Activated CD8-positive, alpha-beta T cell treated with anti-CD3 and anti-CD28 coated beads for 36 hours (primary cell): ENCODE data around the gene PRKG1. TPM values are rescaled to one million over a fixed set of nuclear protein-coding genes. Genes with fewer than 3 reads are reported as not detected.

Source experiments
- ATAC-seq: fragments of 200-7000 bp; cut with Tn5 transposase; one replicate; pipeline ENCODE4 v1.10.0; 2021; ENCODE audit warnings: mild to moderate bottlenecking, moderate library complexity
- CTCF ChIA-PET: fragments of 350-600 bp; sonication (Branson Sonifier 250); formaldehyde crosslinking; loops from one replicate; lab custom pipeline; 2021; ENCODE audit warnings: antibody characterized with exemption; lab: Charles Lee
- POLR2A ChIA-PET: fragments of 350-600 bp; sonication (Branson Sonifier 250); formaldehyde crosslinking; loops from one replicate; lab custom pipeline; 2021; ENCODE audit warnings: antibody characterized with exemption; lab: Charles Lee
- DNase-seq: peaks from one replicate; pipeline ENCODE4 v3.0.0-alpha.2; 2020
- H3K27ac Mint-ChIP-seq: one replicate; pipeline ENCODE4 v1.8.0; 2021; ENCODE audit warnings: mild to moderate bottlenecking, mixed read lengths
- H3K27me3 Mint-ChIP-seq: one replicate; pipeline ENCODE4 v1.8.0; 2021; ENCODE audit warnings: mixed read lengths
- H3K36me3 Mint-ChIP-seq: one replicate; pipeline ENCODE4 v1.8.0; 2021; ENCODE audit warnings: low read depth, mixed read lengths
- H3K4me1 Mint-ChIP-seq: one replicate; pipeline ENCODE4 v1.8.0; 2021; ENCODE audit warnings: low read depth, mixed read lengths
- H3K4me3 Mint-ChIP-seq: one replicate; pipeline ENCODE4 v1.8.0; 2021; ENCODE audit warnings: mild to moderate bottlenecking, moderate library complexity, mixed read lengths
- H3K9me3 Mint-ChIP-seq: one replicate; pipeline ENCODE4 v1.8.0; 2021; ENCODE audit warnings: mixed read lengths
- intact Hi-C: fragments of 100-400 bp; cut with micrococcal nuclease; formaldehyde crosslinking; loops from one replicate; pipeline ENCODE4 v1.10.0; 2022
- total RNA-seq, 2 experiments: library from RNA; stranded (reverse); gene quantifications; one replicate each; pipeline ENCODE4 v1.2.3, GENCODE V29; 2021
- TF ChIP-seq, protein P1 (sequence below): fragments of 200-600 bp; IDR thresholded peaks from one replicate; pipeline ENCODE4 v1.8.0; 2022; ENCODE audit warnings: antibody characterized with exemption, mild to moderate bottlenecking

PRKG1 gene
- total RNA-seq, 2 experiments from 2014 or later = not detected

DNA sequence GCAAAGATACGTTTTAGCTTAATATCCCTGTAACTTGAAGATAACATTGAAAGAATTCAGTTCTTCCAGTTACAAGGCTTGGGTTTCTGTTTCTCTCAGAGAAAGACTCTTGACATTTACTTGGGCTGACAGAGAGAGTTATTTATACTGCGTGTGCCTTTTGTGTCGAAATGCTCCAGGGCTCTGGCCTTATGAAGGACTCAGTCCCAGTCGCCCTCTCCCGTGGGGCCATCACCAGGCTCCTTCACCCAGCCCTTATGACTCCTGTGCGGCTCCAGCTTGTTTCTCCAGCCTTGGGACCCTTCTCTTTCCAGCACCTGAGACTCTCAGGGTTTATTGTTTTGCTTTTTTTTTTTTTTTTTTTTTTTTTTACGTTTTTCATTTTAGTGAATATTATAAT is 997.5 kb downstream of the PRKG1 start:
- ChIA-PET POLR2A (no interaction called here), CTCF (no interaction called here)
- ATAC-seq (no peak), DNase-seq (no peak)
- TF ChIP-seq, protein P1, sequence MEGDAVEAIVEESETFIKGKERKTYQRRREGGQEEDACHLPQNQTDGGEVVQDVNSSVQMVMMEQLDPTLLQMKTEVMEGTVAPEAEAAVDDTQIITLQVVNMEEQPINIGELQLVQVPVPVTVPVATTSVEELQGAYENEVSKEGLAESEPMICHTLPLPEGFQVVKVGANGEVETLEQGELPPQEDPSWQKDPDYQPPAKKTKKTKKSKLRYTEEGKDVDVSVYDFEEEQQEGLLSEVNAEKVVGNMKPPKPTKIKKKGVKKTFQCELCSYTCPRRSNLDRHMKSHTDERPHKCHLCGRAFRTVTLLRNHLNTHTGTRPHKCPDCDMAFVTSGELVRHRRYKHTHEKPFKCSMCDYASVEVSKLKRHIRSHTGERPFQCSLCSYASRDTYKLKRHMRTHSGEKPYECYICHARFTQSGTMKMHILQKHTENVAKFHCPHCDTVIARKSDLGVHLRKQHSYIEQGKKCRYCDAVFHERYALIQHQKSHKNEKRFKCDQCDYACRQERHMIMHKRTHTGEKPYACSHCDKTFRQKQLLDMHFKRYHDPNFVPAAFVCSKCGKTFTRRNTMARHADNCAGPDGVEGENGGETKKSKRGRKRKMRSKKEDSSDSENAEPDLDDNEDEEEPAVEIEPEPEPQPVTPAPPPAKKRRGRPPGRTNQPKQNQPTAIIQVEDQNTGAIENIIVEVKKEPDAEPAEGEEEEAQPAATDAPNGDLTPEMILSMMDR = no peak
- intact Hi-C loops = no loop called here
- no peaks in the 10 kb centered on the region for H3K9me3 Mint-ChIP-seq
- H3K36me3 Mint-ChIP-seq = no peaks in the 10 kb centered on the region
- no peak overlapping the region for H3K27ac Mint-ChIP-seq
- H3K4me1 Mint-ChIP-seq = no peaks in the 10 kb centered on the region
- no peaks in the 10 kb centered on the region for H3K27me3 Mint-ChIP-seq
- H3K4me3 Mint-ChIP-seq = no peak overlapping the region

DNA sequence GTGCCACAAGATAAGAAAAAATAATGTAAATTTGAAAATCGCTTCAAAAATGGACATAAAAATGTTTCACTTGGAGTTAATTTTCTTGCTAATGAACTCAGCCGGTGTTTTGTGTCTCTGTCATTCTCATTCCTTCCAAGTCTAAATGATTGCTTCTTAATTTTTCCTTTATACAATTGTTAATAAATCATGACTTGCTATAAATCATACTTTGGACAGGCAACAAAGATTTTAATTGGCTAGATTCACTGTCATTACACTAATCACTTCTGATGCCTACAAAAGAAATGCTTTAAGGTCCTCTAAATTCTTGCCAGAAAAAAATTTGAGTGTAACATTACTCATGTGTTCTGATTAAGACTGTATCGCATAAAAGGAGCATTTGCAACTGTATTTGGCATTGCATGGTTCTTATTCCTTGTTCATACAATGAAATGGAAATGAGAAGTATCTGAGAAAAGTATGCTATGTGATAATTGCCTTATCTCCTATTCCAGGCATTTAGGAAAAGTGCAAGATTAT is 1000.3 kb downstream of the PRKG1 start:
- H3K27ac Mint-ChIP-seq = no peak overlapping the region
- H3K9me3 Mint-ChIP-seq = no peaks in the 10 kb centered on the region
- H3K4me1 Mint-ChIP-seq = no peaks in the 10 kb centered on the region
- no peak overlapping the region for H3K4me3 Mint-ChIP-seq
- intact Hi-C loops = no loop called here
- DNase-seq (no peak), ATAC-seq (no peak)
- ChIA-PET CTCF (no interaction called here), POLR2A (no interaction called here)
- no peaks in the 10 kb centered on the region for H3K36me3 Mint-ChIP-seq
- TF ChIP-seq, protein P1 = no peak
- H3K27me3 Mint-ChIP-seq = no peaks in the 10 kb centered on the region

DNA sequence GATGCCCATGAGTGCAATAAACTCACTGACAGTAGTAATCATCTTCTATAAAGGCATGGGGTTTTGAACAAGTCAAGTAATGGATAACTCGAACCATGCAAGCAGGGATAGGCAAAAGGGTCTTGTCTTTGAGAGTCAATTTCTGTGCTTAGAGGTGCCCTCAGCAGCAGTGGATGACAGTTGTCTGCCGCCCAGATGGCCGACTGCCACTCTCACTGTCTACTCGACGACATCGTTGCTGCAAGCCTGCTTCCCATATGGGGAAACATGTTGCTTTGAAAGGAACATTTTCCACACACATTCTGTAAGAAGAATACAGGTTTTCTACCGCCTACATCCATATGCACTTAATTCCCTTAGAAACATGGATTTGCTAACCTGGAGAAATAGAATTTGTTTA is 1003.5 kb downstream of the PRKG1 start:
- Mint-ChIP-seq H3K27ac (no peak overlapping the region), H3K36me3 (no peaks in the 10 kb centered on the region), H3K9me3 (no peaks in the 10 kb centered on the region), H3K27me3 (no peaks in the 10 kb centered on the region), H3K4me3 (no peak overlapping the region), H3K4me1 (no peaks in the 10 kb centered on the region)
- CTCF ChIA-PET = no interaction called here
- POLR2A ChIA-PET = no interaction called here
- TF ChIP-seq, protein P1 = no peak
- DNase-seq (no peak), ATAC-seq (no peak)
- intact Hi-C loops = no loop called here

DNA sequence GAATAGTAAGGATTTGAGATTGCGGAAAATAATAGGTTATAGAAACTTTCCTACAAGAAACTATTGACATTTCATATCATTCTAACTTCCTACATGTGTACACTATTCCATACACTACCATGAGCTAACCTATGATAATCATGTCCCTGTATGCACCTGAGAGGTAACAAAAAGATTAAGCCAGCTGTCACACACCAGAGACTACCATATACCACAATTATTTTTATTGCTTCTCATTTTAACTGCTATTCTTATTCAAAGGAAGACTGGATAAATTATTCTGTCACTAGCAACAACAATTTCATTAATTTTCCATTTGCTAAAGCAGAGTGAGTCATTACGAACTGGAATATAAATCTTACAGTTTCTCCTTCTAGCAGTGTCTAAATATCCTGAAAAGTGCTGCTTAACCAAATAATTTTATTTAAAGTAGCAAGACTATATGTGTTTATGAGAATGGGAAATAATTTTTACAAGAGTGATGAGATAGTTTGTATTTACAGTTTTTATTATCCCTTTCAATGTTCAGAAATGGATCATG is 1004.2 kb downstream of the PRKG1 start:
- H3K27me3 Mint-ChIP-seq = no peaks in the 10 kb centered on the region
- no peaks in the 10 kb centered on the region for H3K36me3 Mint-ChIP-seq
- ATAC-seq = no peak
- intact Hi-C loops = no loop called here
- no peak for DNase-seq
- H3K4me3 Mint-ChIP-seq = no peak overlapping the region
- H3K9me3 Mint-ChIP-seq = no peaks in the 10 kb centered on the region
- ChIA-PET CTCF (no interaction called here), POLR2A (no interaction called here)
- no peaks in the 10 kb centered on the region for H3K4me1 Mint-ChIP-seq
- no peak overlapping the region for H3K27ac Mint-ChIP-seq
- TF ChIP-seq, protein P1 = no peak

DNA sequence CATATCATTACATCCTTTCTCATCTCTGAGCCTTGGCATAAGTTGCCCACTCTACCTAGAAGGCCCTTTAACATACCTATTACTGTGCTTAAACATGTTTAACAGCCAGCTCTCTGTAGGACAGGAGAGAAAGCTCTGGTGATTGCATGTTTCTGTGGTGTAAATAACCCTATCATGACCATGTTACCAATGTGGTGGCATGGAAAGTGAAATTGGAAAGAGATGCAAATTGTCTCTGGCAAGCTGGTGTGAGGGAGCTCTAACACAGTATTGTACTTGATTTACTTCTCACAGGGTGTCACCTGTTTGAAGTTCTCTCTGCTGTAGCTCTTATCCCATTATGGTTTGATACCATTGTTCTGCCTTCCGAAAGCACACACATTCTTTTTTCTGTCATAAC is 1008.0 kb downstream of the PRKG1 start:
- DNase-seq = no peak
- H3K4me1 Mint-ChIP-seq = no peaks in the 10 kb centered on the region
- no peak for ATAC-seq
- no peaks in the 10 kb centered on the region for H3K9me3 Mint-ChIP-seq
- no peaks in the 10 kb centered on the region for H3K36me3 Mint-ChIP-seq
- CTCF ChIA-PET = no interaction called here
- TF ChIP-seq, protein P1 = no peak
- no peaks in the 10 kb centered on the region for H3K27me3 Mint-ChIP-seq
- POLR2A ChIA-PET = no interaction called here
- intact Hi-C loops = no loop called here
- no peak overlapping the region for H3K4me3 Mint-ChIP-seq
- H3K27ac Mint-ChIP-seq = no peak overlapping the region
